ENCODE measurements around the gene SFTPD.

SFTPD gene

GRCh38 chr10:79944428-79945395 is 4.2 kb downstream of the SFTPD start:
- DNase-seq (ENCODE audit: low read depth in 2 of 2), result no peak

- DNase-seq (ENCODE audit: low read depth in 2 of 2), result no peak
These were observed 5.0 kb downstream of the SFTPD start for GRCh38 chr10:79943871-79944270.

- no peak for DNase-seq (ENCODE audit: low read depth in 2 of 2)
These were observed 6.4 kb downstream of the SFTPD start for GRCh38 chr10:79942261-79943185.

- DNase-seq (ENCODE audit: low read depth in 2 of 2), result no peak
These were observed 7.2 kb downstream of the SFTPD start for GRCh38 chr10:79941585-79942210.

- DNase-seq (ENCODE audit: low read depth in 2 of 2), result no peak
These were observed 7.8 kb downstream of the SFTPD start for GRCh38 chr10:79941146-79941545.

GRCh38 chr10:79940431-79940830 is 8.5 kb downstream of the SFTPD start:
- no peak for DNase-seq (ENCODE audit: low read depth in 2 of 2)

- no peak for DNase-seq (ENCODE audit: low read depth in 2 of 2)
These were observed 8.9 kb downstream of the SFTPD start for GRCh38 chr10:79939969-79940368.

- DNase-seq (ENCODE audit: low read depth in 2 of 2), result no peak
These were observed 10.0 kb downstream of the SFTPD start for GRCh38 chr10:79938728-79939406.

- DNase-seq (ENCODE audit: low read depth in 2 of 2), result no peak
These were observed 11.2 kb downstream of the SFTPD start for GRCh38 chr10:79937701-79938151.

GRCh38 chr10:79936625-79937615 is 12.0 kb downstream of the SFTPD start:
- no peak for DNase-seq (ENCODE audit: low read depth in 2 of 2)

- no peak for DNase-seq (ENCODE audit: low read depth in 2 of 2)
These were observed 14.9 kb downstream of the SFTPD start for GRCh38 chr10:79933961-79934360.

- no peak for DNase-seq (ENCODE audit: low read depth in 2 of 2)
These were observed 16.0 kb downstream of the SFTPD start for GRCh38 chr10:79932841-79933379.

- no peak for DNase-seq (ENCODE audit: low read depth in 2 of 2)
These were observed 16.6 kb downstream of the SFTPD start for GRCh38 chr10:79932307-79932706.

- no peak for DNase-seq (ENCODE audit: low read depth in 2 of 2)
These were observed 18.2 kb downstream of the SFTPD start for GRCh38 chr10:79930751-79931150.

GRCh38 chr10:79930267-79930666 is 18.6 kb downstream of the SFTPD start:
- no peak for DNase-seq (ENCODE audit: low read depth in 2 of 2)

- DNase-seq (ENCODE audit: low read depth in 2 of 2), result peak; percentile 56 to 61
These were observed 19.4 kb downstream of the SFTPD start for GRCh38 chr10:79929409-79929904.

GRCh38 chr10:79928028-79928583 is 20.8 kb downstream of the SFTPD start:
- no peak for DNase-seq (ENCODE audit: low read depth in 2 of 2)

GRCh38 chr10:79927111-79927828 is 21.6 kb downstream of the SFTPD start:
- DNase-seq (ENCODE audit: low read depth in 2 of 2), result no peak

- DNase-seq (ENCODE audit: low read depth in 2 of 2), result no peak
These were observed 22.9 kb downstream of the SFTPD start for GRCh38 chr10:79926037-79926436.
